Measurements from ENCODE around the gene ERG. TPM values are rescaled to one million over a fixed set of nuclear protein-coding genes. Genes with fewer than 3 reads are reported as not detected.

Gene ERG

DNA sequence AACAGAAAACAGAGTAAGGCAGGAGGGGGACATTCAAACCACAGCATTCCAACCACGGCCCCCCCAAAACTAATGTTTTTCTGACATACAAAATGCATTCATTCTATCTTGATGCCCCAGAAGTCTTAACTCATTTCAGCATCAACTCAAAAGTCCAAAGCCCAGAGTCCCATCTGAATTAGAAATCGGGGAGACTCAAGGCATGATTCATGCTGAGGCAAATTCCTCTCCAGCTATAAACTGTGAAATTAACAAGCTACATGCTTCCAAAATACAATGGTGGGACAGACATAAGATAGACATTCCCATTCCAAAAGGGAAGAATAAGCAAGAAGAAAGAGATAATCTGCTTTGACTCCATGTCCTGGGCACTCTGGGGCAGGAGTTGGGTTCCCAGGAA, 167.6 kb downstream of the ERG start:
- Histone ChIP-seq H3K4ac (ENCODE audit: low read length) (no peak overlapping the region), H3K4me3 (ENCODE audit: low read length in 2 of 2) (no peak overlapping the region), H3K36me3 (replicated peaks in 1 of 2; ENCODE audit: control insufficient read depth in 2 of 2, insufficient read depth in 2 of 2, low read length in 2 of 2) (no peaks in the 10 kb centered on the region), H3K14ac (ENCODE audit: low read length) (no peak overlapping the region), H2BK120ac (ENCODE audit: low read depth, low read length) (no peak overlapping the region), H3K9ac (ENCODE audit: low read depth, low read length, poor library complexity) (no peak overlapping the region), H2BK15ac (ENCODE audit: low read length) (no peak overlapping the region), H2BK12ac (ENCODE audit: low read length) (no peak overlapping the region), H3K4me2 (ENCODE audit: insufficient read depth, low read length, poor library complexity, severe bottlenecking) (no peak overlapping the region), H2AFZ (ENCODE audit: low read length) (no peak overlapping the region), H3K27ac (replicated peaks; ENCODE audit: low read length) (no peak overlapping the region), H3K18ac (ENCODE audit: low read length) (no peak overlapping the region), H3K9me3 (replicated peaks in 1 of 2; ENCODE audit: control insufficient read depth in 2 of 2, insufficient read depth in 1 of 2, low read depth in 1 of 2, low read length in 2 of 2) (no peaks in the 10 kb centered on the region), H3K27me3 (ENCODE audit: control insufficient read depth in 3 of 3, insufficient read depth in 3 of 3, low read depth in 1 of 3, low read length in 3 of 3) (no peaks in the 10 kb centered on the region), H4K91ac (ENCODE audit: low read depth, low read length, poor library complexity) (no peak overlapping the region), H3K79me1 (ENCODE audit: low read depth, low read length) (no peaks in the 10 kb centered on the region), H2BK5ac (ENCODE audit: low read length) (no peak overlapping the region), H3K4me1 (ENCODE audit: control insufficient read depth in 2 of 2, insufficient read depth in 1 of 2, low read depth in 1 of 2, low read length in 2 of 2) (no peaks in the 10 kb centered on the region), H4K8ac (ENCODE audit: low read depth, low read length) (no peak overlapping the region), H3K23ac (ENCODE audit: low read depth, low read length, poor library complexity) (no peak overlapping the region), H2AK5ac (ENCODE audit: low read depth, low read length) (no peak overlapping the region)
- no CpG with 5 or more reads among the region's 2 CpGs for WGBS, 2 donors (ENCODE audit: extremely low coverage in 2 of 2, insufficient read length in 2 of 2, insufficient replicate concordance in 1 of 2)
- no peak for DNase-seq (ENCODE audit: low spot score)

Small RNAs within 50 kb of the gene (small RNA-seq; reads per million reads assigned to genes)
- not detected for gene SNRPGP13 (ENCODE audit: insufficient read depth)
